ENCODE data around the gene FIGNL1.

Gene FIGNL1

GRCh38 chr7:50449881-50450589 is at the start of gene FIGNL1:
FIGNL1 (minus strand) TSS chr7:50450350; CDS start chr7:50447287, 3,063 bp downstream.
- DNase-seq (ENCODE audit: low spot score) = peak; percentile 83

- DNase-seq (ENCODE audit: low spot score) = no peak
Observed at GRCh38 chr7:50499092-50499491, 48.9 kb upstream of the FIGNL1 start.

GRCh38 chr7:50497968-50498367 is 47.8 kb upstream of the FIGNL1 start:
- DNase-seq (ENCODE audit: low spot score) = no peak

GRCh38 chr7:50497068-50497642 is 47.0 kb upstream of the FIGNL1 start:
- no peak for DNase-seq (ENCODE audit: low spot score)

GRCh38 chr7:50496569-50496968 is 46.4 kb upstream of the FIGNL1 start:
- DNase-seq (ENCODE audit: low spot score) = no peak

- DNase-seq (ENCODE audit: low spot score) = no peak
Observed at GRCh38 chr7:50495746-50496145, 45.6 kb upstream of the FIGNL1 start.

GRCh38 chr7:50492770-50493519 is 42.8 kb upstream of the FIGNL1 start:
- DNase-seq (ENCODE audit: low spot score) = no peak

- no peak for DNase-seq (ENCODE audit: low spot score)
Observed at GRCh38 chr7:50491943-50492342, 41.8 kb upstream of the FIGNL1 start.

- no peak for DNase-seq (ENCODE audit: low spot score)
Observed at GRCh38 chr7:50491209-50491608, 41.1 kb upstream of the FIGNL1 start.

GRCh38 chr7:50488379-50488778 is 38.2 kb upstream of the FIGNL1 start:
- no peak for DNase-seq (ENCODE audit: low spot score)

- no peak for DNase-seq (ENCODE audit: low spot score)
Observed at GRCh38 chr7:50486512-50486911, 36.4 kb upstream of the FIGNL1 start.

- DNase-seq (ENCODE audit: low spot score) = no peak
Observed at GRCh38 chr7:50481867-50482266, 31.7 kb upstream of the FIGNL1 start.

- DNase-seq (ENCODE audit: low spot score) = no peak
Observed at GRCh38 chr7:50480797-50481196, 30.6 kb upstream of the FIGNL1 start.

- no peak for DNase-seq (ENCODE audit: low spot score)
Observed at GRCh38 chr7:50479743-50480517, 29.8 kb upstream of the FIGNL1 start.

- DNase-seq (ENCODE audit: low spot score) = no peak
Observed at GRCh38 chr7:50477640-50478039, 27.5 kb upstream of the FIGNL1 start.

GRCh38 chr7:50476953-50477625 is 26.9 kb upstream of the FIGNL1 start:
- no peak for DNase-seq (ENCODE audit: low spot score)

GRCh38 chr7:50475340-50475739 is 25.2 kb upstream of the FIGNL1 start:
- DNase-seq (ENCODE audit: low spot score) = no peak

GRCh38 chr7:50474382-50475160 is 24.4 kb upstream of the FIGNL1 start:
- DNase-seq (ENCODE audit: low spot score) = no peak

- DNase-seq (ENCODE audit: low spot score) = no peak
Observed at GRCh38 chr7:50473531-50473930, 23.4 kb upstream of the FIGNL1 start.

- no peak for DNase-seq (ENCODE audit: low spot score)
Observed at GRCh38 chr7:50472427-50472826, 22.3 kb upstream of the FIGNL1 start.

GRCh38 chr7:50471970-50472369 is 21.8 kb upstream of the FIGNL1 start:
- DNase-seq (ENCODE audit: low spot score) = no peak

All from germinal center (tissue), 1 donor.